ENCODE measurements around the gene IL1RAPL1. TPM values are rescaled to one million over a fixed set of nuclear protein-coding genes. Genes with fewer than 3 reads are reported as not detected.

IL1RAPL1 gene
- total RNA-seq, 2 experiments from 2014 or later, result not detected

DNA sequence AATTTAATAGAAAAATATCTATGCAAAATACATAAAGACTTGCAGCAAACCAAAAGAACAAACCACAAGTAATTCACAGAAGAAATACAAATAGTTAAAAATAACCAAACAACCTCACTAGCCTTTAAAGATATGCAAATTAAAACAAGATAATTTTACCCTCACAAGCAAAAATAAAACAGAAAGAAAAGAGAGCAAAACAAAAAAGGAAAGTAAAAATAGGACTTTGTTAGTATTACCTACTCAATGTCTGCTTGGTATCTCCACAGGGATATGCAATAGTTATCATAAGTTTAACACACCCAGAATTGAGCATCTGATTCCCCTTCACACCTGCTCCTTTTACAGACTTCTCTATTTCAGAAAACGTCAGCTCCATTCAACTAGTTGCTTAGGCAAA lies 890.6 kb downstream of the IL1RAPL1 start:
- ATAC-seq (ENCODE audit: poor library complexity), result no peak
- POLR2A ChIA-PET, result no interaction called here
- Mint-ChIP-seq H3K27ac (no peak overlapping the region), H3K27me3 (no peaks in the 10 kb centered on the region), H3K4me1 (ENCODE audit: low read depth) (no peaks in the 10 kb centered on the region), H3K4me3 (no peak overlapping the region), H3K36me3 (ENCODE audit: low read depth) (no peaks in the 10 kb centered on the region), H3K9me3 (no peaks in the 10 kb centered on the region)
- Histone ChIP-seq H3K27ac (ENCODE audit: low read depth in 1 of 2, low read length in 2 of 2) (no peak overlapping the region), H3K9me3 (ENCODE audit: control insufficient read depth in 1 of 2, insufficient read depth in 1 of 2, low read length in 2 of 2) (no peaks in the 10 kb centered on the region), H3K4me3 (ENCODE audit: low read length) (no peak overlapping the region), H3K4me1 (ENCODE audit: insufficient read depth, low read length) (no peaks in the 10 kb centered on the region), H3K36me3 (ENCODE audit: insufficient read depth, low read length) (no peaks in the 10 kb centered on the region), H3K27me3 (ENCODE audit: control insufficient read depth in 1 of 2, insufficient read depth in 2 of 2, low read length in 2 of 2) (no peaks in the 10 kb centered on the region)
- DNase-seq, result no peak
- intact Hi-C loops (cut with DNase I, micrococcal nuclease), result no loop called here
- CTCF ChIA-PET, result no interaction called here
- TF ChIP-seq, protein P1, sequence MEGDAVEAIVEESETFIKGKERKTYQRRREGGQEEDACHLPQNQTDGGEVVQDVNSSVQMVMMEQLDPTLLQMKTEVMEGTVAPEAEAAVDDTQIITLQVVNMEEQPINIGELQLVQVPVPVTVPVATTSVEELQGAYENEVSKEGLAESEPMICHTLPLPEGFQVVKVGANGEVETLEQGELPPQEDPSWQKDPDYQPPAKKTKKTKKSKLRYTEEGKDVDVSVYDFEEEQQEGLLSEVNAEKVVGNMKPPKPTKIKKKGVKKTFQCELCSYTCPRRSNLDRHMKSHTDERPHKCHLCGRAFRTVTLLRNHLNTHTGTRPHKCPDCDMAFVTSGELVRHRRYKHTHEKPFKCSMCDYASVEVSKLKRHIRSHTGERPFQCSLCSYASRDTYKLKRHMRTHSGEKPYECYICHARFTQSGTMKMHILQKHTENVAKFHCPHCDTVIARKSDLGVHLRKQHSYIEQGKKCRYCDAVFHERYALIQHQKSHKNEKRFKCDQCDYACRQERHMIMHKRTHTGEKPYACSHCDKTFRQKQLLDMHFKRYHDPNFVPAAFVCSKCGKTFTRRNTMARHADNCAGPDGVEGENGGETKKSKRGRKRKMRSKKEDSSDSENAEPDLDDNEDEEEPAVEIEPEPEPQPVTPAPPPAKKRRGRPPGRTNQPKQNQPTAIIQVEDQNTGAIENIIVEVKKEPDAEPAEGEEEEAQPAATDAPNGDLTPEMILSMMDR (IDR thresholded peaks at IDR 0.05), result no peak

DNA sequence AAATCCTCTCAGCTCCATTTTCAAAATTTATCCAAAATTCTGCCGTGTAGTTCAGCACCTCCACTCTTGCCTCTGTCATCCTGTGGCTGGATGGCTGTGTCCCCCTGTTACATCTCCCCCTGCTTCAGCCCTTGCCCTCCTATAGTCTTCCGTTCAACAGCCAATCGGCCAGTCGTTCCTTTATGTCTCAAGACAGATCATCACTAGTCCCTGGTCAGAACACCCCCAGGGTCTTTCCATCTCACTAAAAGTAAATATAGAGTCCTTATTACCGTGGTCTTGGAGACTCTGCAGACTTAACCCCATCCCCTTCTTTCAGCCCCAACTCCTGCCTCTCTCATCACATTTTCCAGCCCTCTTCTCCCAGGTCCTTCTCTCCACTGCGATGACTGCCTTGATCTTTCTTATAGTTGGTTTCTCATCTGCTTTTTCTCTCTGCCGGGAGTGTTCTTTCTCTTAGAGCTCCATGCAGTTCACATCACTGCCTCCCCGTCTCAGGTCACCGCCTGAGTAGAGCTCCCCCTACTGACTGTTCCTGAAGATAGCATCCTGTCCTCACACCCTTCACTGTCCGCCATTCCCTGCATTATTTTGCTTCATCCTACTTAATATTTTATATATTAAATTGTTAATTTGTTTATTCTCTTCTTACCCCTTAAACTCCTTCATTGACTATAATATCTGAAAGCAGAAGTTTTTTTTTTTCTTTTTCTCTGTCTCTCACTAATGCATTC lies 891.3 kb downstream of the IL1RAPL1 start:
- Histone ChIP-seq H3K27me3 (ENCODE audit: control insufficient read depth in 1 of 2, insufficient read depth in 2 of 2, low read length in 2 of 2) (no peaks in the 10 kb centered on the region), H3K36me3 (ENCODE audit: insufficient read depth, low read length) (no peaks in the 10 kb centered on the region), H3K27ac (ENCODE audit: low read depth in 1 of 2, low read length in 2 of 2) (no peak overlapping the region), H3K9me3 (ENCODE audit: control insufficient read depth in 1 of 2, insufficient read depth in 1 of 2, low read length in 2 of 2) (no peaks in the 10 kb centered on the region), H3K4me3 (ENCODE audit: low read length) (no peak overlapping the region), H3K4me1 (ENCODE audit: insufficient read depth, low read length) (no peaks in the 10 kb centered on the region)
- Mint-ChIP-seq H3K4me3 (no peak overlapping the region), H3K9me3 (no peaks in the 10 kb centered on the region), H3K4me1 (ENCODE audit: low read depth) (no peaks in the 10 kb centered on the region), H3K27me3 (no peaks in the 10 kb centered on the region), H3K36me3 (ENCODE audit: low read depth) (no peaks in the 10 kb centered on the region), H3K27ac (no peak overlapping the region)
- intact Hi-C loops (cut with DNase I, micrococcal nuclease), result no loop called here
- DNase-seq (peak in 1 of 14 experiments; percentile 1), ATAC-seq (ENCODE audit: poor library complexity) (no peak)
- TF ChIP-seq, protein P1 (IDR thresholded peaks at IDR 0.05), result no peak
- CTCF ChIA-PET, result no interaction called here
- POLR2A ChIA-PET, result no interaction called here

DNA sequence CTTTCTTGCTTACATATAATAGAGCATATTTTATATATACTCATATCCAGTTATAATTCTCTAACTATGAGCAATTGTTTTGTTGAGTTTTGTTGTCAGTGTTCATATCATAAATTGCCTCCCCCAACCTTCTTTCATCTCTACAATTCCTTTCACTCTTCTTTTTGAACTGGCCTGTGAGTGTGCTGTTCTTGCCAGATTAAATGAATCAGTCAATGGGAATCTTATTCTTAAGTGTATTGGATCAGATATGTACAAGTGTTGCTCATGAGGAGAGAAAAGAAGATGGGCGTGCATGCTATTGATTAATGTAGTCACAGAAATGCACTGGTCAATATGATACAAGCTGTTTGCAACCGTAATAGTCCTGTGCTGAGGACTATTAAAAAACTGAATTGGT lies 900.0 kb downstream of the IL1RAPL1 start:
- Histone ChIP-seq H3K36me3 (ENCODE audit: insufficient read depth, low read length) (no peaks in the 10 kb centered on the region), H3K27me3 (ENCODE audit: control insufficient read depth in 1 of 2, insufficient read depth in 2 of 2, low read length in 2 of 2) (no peaks in the 10 kb centered on the region), H3K4me1 (ENCODE audit: insufficient read depth, low read length) (no peaks in the 10 kb centered on the region), H3K27ac (ENCODE audit: low read depth in 1 of 2, low read length in 2 of 2) (no peak overlapping the region), H3K9me3 (ENCODE audit: control insufficient read depth in 1 of 2, insufficient read depth in 1 of 2, low read length in 2 of 2) (no peaks in the 10 kb centered on the region), H3K4me3 (ENCODE audit: low read length) (no peak overlapping the region)
- no peaks in the 10 kb centered on the region for H3K27me3 Mint-ChIP-seq
- H3K9me3 Mint-ChIP-seq, result no peaks in the 10 kb centered on the region
- TF ChIP-seq, protein P1 (IDR thresholded peaks at IDR 0.05), result no peak
- H3K4me1 Mint-ChIP-seq (ENCODE audit: low read depth), result no peaks in the 10 kb centered on the region
- ChIA-PET CTCF (no interaction called here), POLR2A (interaction anchor here (0.8 kb wide), 1 partner anchor 37 kb away, joined by 3 read pairs; no protein-coding TSS in a partner anchor)
- H3K4me3 Mint-ChIP-seq, result no peak overlapping the region
- ATAC-seq (ENCODE audit: poor library complexity) (no peak), DNase-seq (no peak)
- H3K27ac Mint-ChIP-seq, result no peak overlapping the region
- intact Hi-C loops (cut with DNase I, micrococcal nuclease), result no loop called here
- H3K36me3 Mint-ChIP-seq (ENCODE audit: low read depth), result no peaks in the 10 kb centered on the region

Data from CD4-positive, alpha-beta T cell (primary cell).